Kidney (tissue), 14 donors: ENCODE measurements around the gene ECE2. TPM values are rescaled to one million over a fixed set of nuclear protein-coding genes. Genes with fewer than 3 reads are reported as not detected.
"Not testable (repeated sequence)": the region's sequence is repeated elsewhere in the genome, so short reads cannot be mapped to it uniquely, and the experiment has no call there.

Source experiments
- DNase-seq, 5 donors: peaks; one replicate each; pipeline ENCODE4 v3.0.0-alpha.2; 2013 to 2020
- FAIRE-seq: peaks from 2 replicates; lab custom pipeline; 2012; peaks lifted over from hg19 to GRCh38; lab: Jason Lieb, UNC
- H3K27ac ChIP-seq, 2 donors: one replicate each; pipeline ENCODE4 v1.7.0; 2013; ENCODE audit warnings: low read depth in 2 of 2, low read length in 2 of 2, inconsistent platforms in 1 of 2
- H3K27me3 ChIP-seq: one replicate; pipeline ENCODE4 v1.7.1; 2013; ENCODE audit warnings: low read length, inconsistent platforms; ENCODE audit not compliant: control insufficient read depth, insufficient read depth
- H3K36me3 ChIP-seq, 3 donors: one replicate each; pipeline versions ENCODE4 v1.7.0 to v1.7.1; 2013; ENCODE audit warnings: low read length in 3 of 3, control low read depth in 1 of 3, inconsistent platforms in 1 of 3; ENCODE audit not compliant: insufficient read depth in 3 of 3, control insufficient read depth in 2 of 3
- H3K4me1 ChIP-seq, 3 donors: one replicate each; pipeline versions ENCODE4 v1.7.0 to v1.7.1; 2013; ENCODE audit warnings: low read length in 3 of 3, inconsistent platforms in 1 of 3, low read depth in 1 of 3; ENCODE audit not compliant: control insufficient read depth in 2 of 3, insufficient read depth in 2 of 3
- H3K4me3 ChIP-seq, 3 donors: one replicate each; pipeline versions ENCODE4 v1.7.0 to v1.8.1; 2013; ENCODE audit warnings: low read length in 3 of 3, control low read depth in 1 of 3, inconsistent platforms in 1 of 3
- H3K9ac ChIP-seq, 3 donors: one replicate each; pipeline versions ENCODE4 v1.7.0 to v1.7.1; 2013; ENCODE audit warnings: low read length in 3 of 3, control low read depth in 1 of 3, inconsistent platforms in 1 of 3
- H3K9me3 ChIP-seq, 3 donors: one replicate each; pipeline versions ENCODE4 v1.7.0 to v1.7.1; 2013; ENCODE audit warnings: low read length in 3 of 3, control low read depth in 1 of 3, inconsistent platforms in 1 of 3; ENCODE audit not compliant: control insufficient read depth in 2 of 3, insufficient read depth in 1 of 3
- intact Hi-C: fragments of 100-400 bp; cut with DNase I; formaldehyde crosslinking; loops from one replicate; pipeline ENCODE4 v1.11.1; 2022
- polyA plus RNA-seq: library from polyadenylated mRNA; stranded (reverse); fragments of 350-450 nt; fragmentation: Illumina TruSeq; extraction: RNeasy Lipid Tissue Mini Kit (QIAGEN cat#74804); gene quantifications from one replicate; pipeline ENCODE4 v1.2.3, GENCODE V29; 2014; ENCODE audit warnings: low read depth, low replicate concordance; ENCODE audit not compliant: insufficient read depth
- total RNA-seq: library from RNA; stranded (reverse); fragmentation: NEBNext Ultra II Directional; extraction: Animal tissue kit (Norgen Biotek cat#: 25700); gene quantifications from one replicate; pipeline ENCODE4 v1.2.1, GENCODE V29; 2021
- TF ChIP-seq, protein P1 (sequence below): IDR thresholded peaks from 3 replicates; pipeline ENCODE4 v1.5.1; 2012; ENCODE audit warnings: mild to moderate bottlenecking, moderate library complexity, borderline replicate concordance; ENCODE audit not compliant: insufficient read depth; ENCODE audit errors: extremely low read depth
- donor health status: control.
- donor health status: control.
- donor health status: control.
- donor health status: control.
- donor health status: control.
- donor health status: DM: yes; HTN: yes; CAD: no.
- donor health status: Normal renal cell carcinoma (clear cell type).

Gene ECE2
- total and polyA plus RNA-seq, 2 donors from 2014 or later = not detected

DNA sequence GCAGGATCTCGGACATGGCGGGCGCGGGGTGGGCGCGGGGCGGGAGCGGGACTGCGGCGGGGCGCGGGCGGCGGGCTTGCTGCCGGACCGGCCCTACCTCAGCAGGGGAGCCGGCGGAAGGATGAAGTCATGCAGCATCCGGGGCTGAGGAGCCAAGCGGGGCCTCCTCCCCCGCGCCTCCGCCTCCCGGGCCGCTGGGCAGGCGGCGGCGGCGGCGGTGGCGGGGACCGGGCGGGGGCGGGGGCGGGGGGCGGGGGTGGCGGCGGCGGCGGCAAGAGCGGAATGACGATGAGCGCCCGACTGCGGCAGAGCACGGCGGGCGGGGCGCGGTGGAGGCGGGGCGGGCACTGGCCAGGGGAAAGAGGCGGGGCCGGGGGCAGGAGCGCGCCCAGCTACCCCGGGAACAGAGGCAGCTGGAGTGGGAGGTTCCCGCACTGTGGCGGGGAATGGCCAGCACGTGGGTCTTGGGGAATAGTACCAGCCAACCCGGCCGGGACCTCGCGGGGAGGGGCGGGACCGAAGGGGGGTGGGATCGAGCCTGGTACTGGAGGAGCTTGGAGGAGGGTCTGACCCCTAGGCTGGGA lies 14.5 kb upstream of the ECE2 start, which contains the start of gene CAMK2N2:
Gene CAMK2N2 (minus strand): TSS at position 284 of the 584 bp plus-strand sequence. CDS start 268 bp downstream, at position 16.
- Histone ChIP-seq H3K9me3 (no peaks in the 10 kb centered on the region), H3K9ac (no peak within 1 kb of the TSS), H3K36me3 (no peaks in the 10 kb centered on the region), H3K27ac (no peak within 1 kb of the TSS), H3K4me1 (peaks cover 0 to 15% (median 4%) of the 10 kb centered on the region in 3 donors), H3K27me3 (peaks cover 11% of the 10 kb centered on the region), H3K4me3 (peak within 1 kb of the TSS; percentile 6 to 49 (median 29))
- TF ChIP-seq, protein P1, sequence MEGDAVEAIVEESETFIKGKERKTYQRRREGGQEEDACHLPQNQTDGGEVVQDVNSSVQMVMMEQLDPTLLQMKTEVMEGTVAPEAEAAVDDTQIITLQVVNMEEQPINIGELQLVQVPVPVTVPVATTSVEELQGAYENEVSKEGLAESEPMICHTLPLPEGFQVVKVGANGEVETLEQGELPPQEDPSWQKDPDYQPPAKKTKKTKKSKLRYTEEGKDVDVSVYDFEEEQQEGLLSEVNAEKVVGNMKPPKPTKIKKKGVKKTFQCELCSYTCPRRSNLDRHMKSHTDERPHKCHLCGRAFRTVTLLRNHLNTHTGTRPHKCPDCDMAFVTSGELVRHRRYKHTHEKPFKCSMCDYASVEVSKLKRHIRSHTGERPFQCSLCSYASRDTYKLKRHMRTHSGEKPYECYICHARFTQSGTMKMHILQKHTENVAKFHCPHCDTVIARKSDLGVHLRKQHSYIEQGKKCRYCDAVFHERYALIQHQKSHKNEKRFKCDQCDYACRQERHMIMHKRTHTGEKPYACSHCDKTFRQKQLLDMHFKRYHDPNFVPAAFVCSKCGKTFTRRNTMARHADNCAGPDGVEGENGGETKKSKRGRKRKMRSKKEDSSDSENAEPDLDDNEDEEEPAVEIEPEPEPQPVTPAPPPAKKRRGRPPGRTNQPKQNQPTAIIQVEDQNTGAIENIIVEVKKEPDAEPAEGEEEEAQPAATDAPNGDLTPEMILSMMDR = no peak
- DNase-seq (peak; percentile 47 to 86 (median 77)), FAIRE-seq (no peak)
- intact Hi-C loops = no loop called here

DNA sequence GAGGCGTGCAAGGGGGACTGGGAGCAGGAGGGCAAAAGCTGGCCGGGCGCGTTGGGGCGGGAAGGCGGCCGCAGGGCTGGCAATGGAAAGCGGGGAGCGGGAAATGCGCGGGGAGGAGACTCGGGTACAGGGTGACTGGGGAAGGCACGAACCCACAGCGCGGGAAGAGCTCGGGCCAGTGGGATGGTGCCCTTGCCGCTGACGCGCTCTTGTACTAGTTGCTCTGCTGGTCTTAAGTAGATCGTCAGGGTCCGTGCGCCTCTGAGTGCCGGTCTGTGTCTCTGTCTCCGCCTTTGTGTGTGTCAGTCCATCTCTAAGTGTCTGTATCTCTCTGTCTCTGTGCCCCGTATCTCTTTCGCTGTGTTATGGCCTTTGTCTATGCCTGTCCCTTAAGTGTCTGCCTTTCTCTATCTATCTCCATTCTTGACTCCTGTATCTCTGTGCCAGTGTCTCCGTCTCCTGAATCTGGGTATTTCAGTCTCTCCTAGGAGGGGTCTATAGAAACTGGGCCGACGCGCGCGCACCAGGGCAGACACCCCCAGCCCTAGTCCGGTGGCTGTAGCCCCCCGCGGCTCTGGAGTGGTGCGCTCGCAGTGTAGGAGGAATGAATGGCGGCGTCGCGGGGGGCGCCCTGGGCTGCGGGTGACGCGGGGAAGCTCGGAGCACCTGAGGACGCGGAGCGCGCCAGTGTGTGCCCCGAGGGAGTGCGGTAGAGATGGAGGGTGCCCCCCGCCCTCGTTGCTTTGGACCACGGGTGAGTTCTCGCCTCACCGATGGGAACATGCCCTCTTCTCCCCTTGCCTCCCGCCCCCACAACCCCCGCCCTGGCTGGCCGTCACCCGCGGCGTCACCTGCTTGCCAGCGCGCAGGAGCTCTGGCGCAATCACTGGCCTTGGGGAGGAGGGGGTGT lies 13.7 kb upstream of the ECE2 start:
- no peaks in the 10 kb centered on the region for H3K9me3 ChIP-seq
- no peak overlapping the region for H3K27ac ChIP-seq
- intact Hi-C loops = no loop called here
- no peak overlapping the region for H3K9ac ChIP-seq
- peaks cover 0 to 15% (median 4%) of the 10 kb centered on the region in 3 donors for H3K4me1 ChIP-seq
- peaks cover 11% of the 10 kb centered on the region for H3K27me3 ChIP-seq
- TF ChIP-seq, protein P1 = no peak
- H3K36me3 ChIP-seq = no peaks in the 10 kb centered on the region
- DNase-seq = peak in 3 of 5 donors; percentile 29 to 74 (median 35)
- FAIRE-seq = no peak
- H3K4me3 ChIP-seq = peak overlapping the region; percentile 6 to 49 (median 29)

DNA sequence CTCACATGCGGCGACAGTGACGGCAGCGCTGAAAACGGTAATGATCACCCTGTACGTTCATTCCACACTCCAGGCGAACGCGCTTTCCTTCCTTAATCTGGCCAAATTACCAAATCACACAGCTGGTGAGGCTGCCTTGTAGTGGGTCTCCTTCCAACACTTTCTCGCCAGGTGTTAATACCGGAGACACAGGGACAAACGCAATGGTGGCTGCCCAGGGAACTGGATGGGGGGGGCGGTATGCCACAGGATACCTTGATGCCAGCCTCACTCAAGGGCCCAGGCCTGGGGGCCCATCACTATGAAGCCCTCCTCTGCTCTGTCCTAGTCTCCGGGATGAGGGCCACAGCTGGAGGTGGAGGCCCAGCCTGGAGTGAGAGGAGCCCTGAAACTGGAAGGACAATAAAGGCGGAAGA lies 13.1 kb upstream of the ECE2 start:
- Histone ChIP-seq H3K9me3 (no peaks in the 10 kb centered on the region), H3K4me3 (no peak overlapping the region), H3K27ac (no peak overlapping the region), H3K27me3 (peaks cover 11% of the 10 kb centered on the region), H3K36me3 (no peaks in the 10 kb centered on the region), H3K9ac (no peak overlapping the region), H3K4me1 (peaks cover 0 to 15% (median 4%) of the 10 kb centered on the region in 3 donors)
- peak in 2 of 5 donors; percentile 6 to 56 for DNase-seq
- intact Hi-C loops = no loop called here
- no peak for FAIRE-seq
- TF ChIP-seq, protein P1 = no peak

DNA sequence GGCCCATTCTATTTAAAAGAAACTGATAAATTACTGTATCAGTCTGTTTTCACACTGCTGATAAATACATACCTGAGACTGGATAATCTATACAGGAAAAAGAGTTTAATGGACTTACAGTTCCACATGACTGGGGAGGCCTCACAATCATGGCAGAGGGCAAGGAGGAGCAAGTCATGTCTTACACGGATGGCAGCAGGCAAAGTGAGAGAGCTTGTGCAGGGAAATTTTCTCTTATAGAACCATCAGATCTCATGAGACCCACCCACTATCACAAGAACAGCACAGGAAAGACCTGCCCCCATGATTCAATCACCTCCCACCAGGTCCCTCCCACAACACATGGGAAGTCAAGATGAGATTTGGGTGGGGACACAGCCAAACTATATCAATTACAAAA lies 8.6 kb upstream of the ECE2 start:
- FAIRE-seq, intact Hi-C loops, DNase-seq: not testable (repeated sequence)

More for the DNA sequence above, 8.6 kb upstream of the ECE2 start:
- not testable (repeated sequence) for H3K27me3 ChIP-seq, H3K36me3 ChIP-seq, H3K27ac ChIP-seq, H3K4me3 ChIP-seq, H3K9me3 ChIP-seq, H3K4me1 ChIP-seq, H3K9ac ChIP-seq
